K562 (cell line): Measurements from ENCODE around the gene POLD1. TPM values are rescaled to one million over a fixed set of nuclear protein-coding genes. Genes with fewer than 3 reads are reported as not detected.
A peak's percentile ranks its signal among the peaks of the same experiment; 100 is the strongest.

Source experiments
- ATAC-seq: fragments of 200-7000 bp; cut with Tn5 transposase; 3 replicates; pipeline ENCODE4 v1.9.1; 2020; ENCODE audit warnings: moderate library complexity
- BruUV-seq: library from RNA; stranded (reverse); fragments of 400-500 nt; replicated peaks from 2 replicates; lab custom pipeline; 2021; lab: Mats Ljungman, UMichigan
- CTCF ChIA-PET: fragments of 300-600 bp; formaldehyde crosslinking; extraction: SDS; loops from one replicate; lab custom pipeline; 2021; ENCODE audit warnings: low intra/inter-chr PET ratio; lab: Yijun Ruan, JAX
- POLR2A ChIA-PET: fragments of 300-600, 350-650 bp; sonication (Branson Sonifier 250); formaldehyde crosslinking; extraction: SDS; loops from one replicate; lab custom pipeline; 2021; ENCODE audit warnings: antibody characterized with exemption, inconsistent platforms; lab: Yijun Ruan, JAX
- DNase-seq, 4 experiments: peaks; one replicate each; pipeline versions ENCODE4 v3.0.0 to v3.0.0-alpha.2; 2011 to 2018; ENCODE audit warnings: low spot score in 3 of 4, mixed read lengths in 3 of 4; ENCODE audit errors: extremely low read depth in 1 of 4
- FAIRE-seq: peaks from 2 replicates; lab custom pipeline; 2011; peaks lifted over from hg19 to GRCh38; lab: Jason Lieb, UNC
- H2AFZ ChIP-seq: 2 replicates; pipeline ENCODE4 v1.6.0; 2011; ENCODE audit warnings: low read depth, low read length, control low read depth, inconsistent platforms
- H3K27ac ChIP-seq: fragments of 200-600 bp; 3 replicates; pipeline ENCODE4 v1.8.0; 2011; ENCODE audit warnings: low read depth, mild to moderate bottlenecking, control low read depth, inconsistent platforms, low read length, moderate library complexity, mixed read lengths; ENCODE audit errors: extremely low read depth
- H3K27me3 ChIP-seq, 2 experiments: fragments of 300-600 bp in 1 of 2; 2 replicates in 1 of 2; 3 replicates in 1 of 2; pipeline versions ENCODE4 v1.6.0 to v1.8.0; 2011; ENCODE audit warnings: inconsistent platforms in 2 of 2, low read length in 2 of 2, mild to moderate bottlenecking in 1 of 2, mixed read lengths in 1 of 2, moderate library complexity in 1 of 2; ENCODE audit not compliant: control insufficient read depth in 2 of 2, insufficient read depth in 2 of 2
- H3K36me3 ChIP-seq: fragments of 300-600 bp; 3 replicates; pipeline ENCODE4 v1.8.0; 2011; ENCODE audit warnings: mild to moderate bottlenecking, low read length, inconsistent platforms; ENCODE audit not compliant: control insufficient read depth, insufficient read depth
- H3K4me1 ChIP-seq, 2 experiments: fragments of 200-600 bp in 1 of 2; replicated peaks in 1 of 2; 2 replicates in 1 of 2; 3 replicates in 1 of 2; pipeline versions ENCODE4 v1.5.1 to v1.8.0; 2011; ENCODE audit warnings: inconsistent platforms in 2 of 2, low read length in 2 of 2, mild to moderate bottlenecking in 1 of 2, mixed read lengths in 1 of 2, moderate library complexity in 1 of 2; ENCODE audit not compliant: control insufficient read depth in 2 of 2, insufficient read depth in 2 of 2
- H3K4me2 ChIP-seq: 2 replicates; pipeline ENCODE4 v1.6.1; 2011; ENCODE audit warnings: low read length, control low read depth, inconsistent platforms, mixed read lengths; ENCODE audit not compliant: insufficient read depth
- H3K4me3 ChIP-seq: fragments of 200-600 bp; sonication (generic), shearing (Covaris generic); 2 replicates; pipeline ENCODE4 v1.5.1; 2016; ENCODE audit warnings: control low read depth, inconsistent platforms
- H3K79me2 ChIP-seq: fragments of 200-600 bp; 3 replicates; pipeline ENCODE4 v1.8.0; 2011; ENCODE audit warnings: low read length, inconsistent platforms; ENCODE audit not compliant: control insufficient read depth, insufficient read depth
- H3K9ac ChIP-seq, 2 experiments: 2 replicates each; pipeline versions ENCODE4 v1.6.0 to v1.6.1; 2011; ENCODE audit warnings: low read depth in 2 of 2, low read length in 2 of 2, control low read depth in 1 of 2, inconsistent platforms in 1 of 2, mild to moderate bottlenecking in 1 of 2, mixed read lengths in 1 of 2; ENCODE audit not compliant: insufficient read depth in 1 of 2
- H3K9me1 ChIP-seq: one replicate; pipeline ENCODE4 v1.6.0; 2011; ENCODE audit warnings: inconsistent platforms, mild to moderate bottlenecking, low read length, moderate library complexity; ENCODE audit not compliant: control insufficient read depth, insufficient read depth
- H3K9me3 ChIP-seq: replicated peaks from 2 replicates; pipeline ENCODE4 v1.5.1; 2011; ENCODE audit warnings: low read depth, low read length, inconsistent platforms; ENCODE audit not compliant: control insufficient read depth, insufficient read depth
- H4K20me1 ChIP-seq: replicated peaks from 2 replicates; pipeline ENCODE4 v1.6.1; 2011; ENCODE audit warnings: low read length, inconsistent platforms, mixed read lengths; ENCODE audit not compliant: control insufficient read depth, insufficient read depth
- CREBBP ChIP-seq: IDR thresholded peaks from one replicate; pipeline ENCODE4 v1.6.1; 2012; ENCODE audit warnings: low read depth, mild to moderate bottlenecking, control low read depth, inconsistent platforms, low read length
- HCFC1 ChIP-seq: IDR thresholded peaks from 2 replicates; pipeline ENCODE4 v1.6.1; 2012; ENCODE audit warnings: low read depth, low read length, improper control_type of control experiment
- HDAC1 ChIP-seq, 2 experiments: fragments of 450-650 bp; IDR thresholded peaks; 2 replicates each; pipeline ENCODE4 v1.6.1; 2016 to 2017; ENCODE audit warnings: inconsistent platforms in 1 of 2, mild to moderate bottlenecking in 1 of 2, moderate library complexity in 1 of 2
- HNRNPK ChIP-seq: fragments of 200-400 bp; formaldehyde crosslinking; IDR thresholded peaks from one replicate; pipeline ENCODE4 v1.6.1; 2018; ENCODE audit warnings: mild to moderate bottlenecking, low read depth, low read length; ENCODE audit not compliant: poor library complexity, severe bottlenecking
- KDM1A ChIP-seq, 2 experiments: fragments of 450-650 bp; IDR thresholded peaks; 2 replicates each; pipeline ENCODE4 v1.6.1; 2016; ENCODE audit warnings: mild to moderate bottlenecking in 2 of 2
- NFXL1 ChIP-seq: fragments of 450-650 bp; formaldehyde crosslinking; IDR thresholded peaks from 2 replicates; pipeline ENCODE4 v1.4.0; 2021; ENCODE audit warnings: mild to moderate bottlenecking
- SPI1 ChIP-seq: IDR thresholded peaks from 2 replicates; pipeline ENCODE4 v1.6.1; 2011; ENCODE audit warnings: low read depth, low read length, control low read depth, borderline replicate concordance
- TRIM24 ChIP-seq, 2 experiments: fragments of 450-650 bp; IDR thresholded peaks; 2 replicates each; pipeline ENCODE4 v1.6.1; 2016
- ZBTB1 ChIP-seq: sonication (generic); formaldehyde crosslinking; IDR thresholded peaks from 2 replicates; pipeline ENCODE4 v1.8.1; 2023; ENCODE audit warnings: missing genetic modification reagents, low read depth, mild to moderate bottlenecking, borderline replicate concordance
- ZBTB17 ChIP-seq: fragments of 450-650 bp; formaldehyde crosslinking; IDR thresholded peaks from 2 replicates; pipeline ENCODE4 v1.4.0; 2020; ENCODE audit warnings: mild to moderate bottlenecking
- ZNF124 ChIP-seq: sonication (generic); formaldehyde crosslinking; IDR thresholded peaks from 2 replicates; pipeline ENCODE4 v1.8.1; 2022; ENCODE audit warnings: missing genetic modification reagents
- ZNF253 ChIP-seq: fragments of 250-450 bp; sonication (Bioruptor Pico); conservative IDR thresholded peaks from 2 replicates; pipeline ENCODE4 v1.6.1; 2021; ENCODE audit warnings: mild to moderate bottlenecking
- WGBS: fragments of 100-300 bp; shearing (Covaris generic); methylation state at CpG from one replicate; pipeline ENCODE4 v1.1.6; 2016; ENCODE audit warnings: low coverage, mixed read lengths; ENCODE audit not compliant: insufficient coverage; ENCODE audit errors: missing lambda C conversion rate; 5-methylcytosine and 5-hydroxymethylcytosine counted together
- in situ Hi-C: fragments of 300-500 bp; cut with MboI; formaldehyde crosslinking; loops from 4 replicates; pipeline ENCODE4 v1.15.0; 2018; ENCODE audit warnings: inconsistent platforms, mixed read lengths
- intact Hi-C: fragments of 100-400 bp; cut with micrococcal nuclease; formaldehyde crosslinking; loops from 2 replicates; pipeline ENCODE4 v1.14.2; 2022
- polyA plus RNA-seq, 8 experiments: library from polyadenylated mRNA; depleted of rRNA in 4 of 8; stranded (reverse) in 5 of 8; unstranded in 3 of 8; fragments of >200 nt; fragmentation: Nextera tagmentation in 2 of 8; fragmentation: Illumina TruSeq in 1 of 8; extraction: Ambion mirVana in 2 of 8; extraction: Trizol in 1 of 8; gene quantifications; 2 replicates each; pipeline versions ENCODE4 v1.2.1 to v1.2.3, GENCODE V29; 2011 to 2014; ENCODE audit warnings: inconsistent platforms in 1 of 8, missing spikeins in 1 of 8
- total RNA-seq, 7 experiments: library from RNA; depleted of rRNA in 6 of 7; stranded (reverse); fragments of >200 nt in 6 of 7; fragmentation: Illumina TruSeq in 2 of 7; extraction: Trizol in 2 of 7; gene quantifications; 2 replicates each; pipeline versions ENCODE4 v1.2.1 to v1.2.3, GENCODE V29; 2011 to 2021; ENCODE audit warnings: low replicate concordance in 1 of 7
- TF ChIP-seq, protein P1 (sequence below), 2 experiments: fragments of 450-650 bp; conservative IDR thresholded peaks; 2 replicates each; pipeline ENCODE4 v1.6.1; 2017; ENCODE audit warnings: mild to moderate bottlenecking in 2 of 2, moderate library complexity in 2 of 2
- TF ChIP-seq, protein P2 (sequence below): fragments of 250-450 bp; sonication (Bioruptor Pico); IDR thresholded peaks from 2 replicates; pipeline ENCODE4 v1.5.0; 2021; ENCODE audit warnings: mild to moderate bottlenecking, moderate library complexity
- TF ChIP-seq, protein P3 (sequence below): sonication (generic); formaldehyde crosslinking; IDR thresholded peaks from 2 replicates; pipeline ENCODE4 v1.8.0; 2022; ENCODE audit warnings: mild to moderate bottlenecking, missing genetic modification reagents

Gene POLD1
- total and polyA plus RNA-seq, 9 of the 15 experiments (the other 6 are each of a cell fraction or from before 2014, with no cell fraction given), result 1.3 to 312 (median 47.8) TPM

DNA sequence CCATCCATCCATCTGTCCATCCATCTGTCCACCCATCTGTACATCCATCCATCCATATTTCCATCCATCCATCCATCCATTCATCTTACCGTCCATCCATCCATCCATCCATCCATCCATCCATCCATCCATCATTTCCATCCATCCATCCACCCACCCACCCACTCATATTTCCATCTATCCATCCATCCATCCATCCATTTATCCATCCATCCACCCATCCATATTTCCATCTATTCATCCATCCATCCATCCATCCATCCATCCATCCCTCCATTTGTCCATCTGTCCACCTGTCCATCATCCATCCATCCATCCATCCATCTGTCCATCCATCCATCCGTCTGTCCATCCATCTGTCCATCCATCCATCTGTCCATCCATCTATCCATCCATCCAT is 71.8 kb downstream of the POLD1 start:
- H3K9me3 ChIP-seq, result no peaks in the 10 kb centered on the region
- ATAC-seq (no peak), DNase-seq (no peak), FAIRE-seq (no peak)
- no peaks in the 10 kb centered on the region for H3K36me3 ChIP-seq
- ChIA-PET CTCF (no interaction called here), POLR2A (no interaction called here)
- intact Hi-C loops (no loop called here), in situ Hi-C loops (no loop called here)
- H4K20me1 ChIP-seq, result no peaks in the 10 kb centered on the region
- H2AFZ ChIP-seq, result no peak overlapping the region
- no TSS peak for BruUV-seq
- H3K4me2 ChIP-seq, result no peak overlapping the region
- H3K9ac ChIP-seq, result no peak overlapping the region
- H3K27me3 ChIP-seq, result peaks cover 6 to 18% of the 10 kb centered on the region in 2 experiments; a peak in 4 of 5 replicates
- 0% methylated on average over 2 of the region's 2 CpGs for WGBS
- no peak overlapping the region for H3K27ac ChIP-seq
- peaks cover 0 to 18% of the 10 kb centered on the region in 2 experiments; a peak in 2 of 5 replicates for H3K4me1 ChIP-seq
- H3K79me2 ChIP-seq, result no peaks in the 10 kb centered on the region
- no peak overlapping the region for H3K4me3 ChIP-seq
- H3K9me1 ChIP-seq, result no peaks in the 10 kb centered on the region
- TF ChIP-seq CREBBP (peak; percentile 78), SPI1 (no peak), KDM1A (IDR thresholded peaks at IDR 0.05) (peak in 1 of 2 experiments; percentile 53; a peak in 2 of 4 replicates), ZNF253 (CRISPR knock-in tag) (no peak), ZNF124 (no peak), ZBTB1 (CRISPR knock-in tag) (no peak), HNRNPK (no peak), NFXL1 (no peak), HDAC1 (IDR thresholded peaks at IDR 0.05) (0 out of 4 replicates have a peak, but pooled peaks of 1 of the 2 experiments have one; percentile 43), HCFC1 (no peak), ZBTB17 (CRISPR knock-in tag) (no peak), TRIM24 (IDR thresholded peaks at IDR 0.05) (no peak)
- TF ChIP-seq, protein P1, sequence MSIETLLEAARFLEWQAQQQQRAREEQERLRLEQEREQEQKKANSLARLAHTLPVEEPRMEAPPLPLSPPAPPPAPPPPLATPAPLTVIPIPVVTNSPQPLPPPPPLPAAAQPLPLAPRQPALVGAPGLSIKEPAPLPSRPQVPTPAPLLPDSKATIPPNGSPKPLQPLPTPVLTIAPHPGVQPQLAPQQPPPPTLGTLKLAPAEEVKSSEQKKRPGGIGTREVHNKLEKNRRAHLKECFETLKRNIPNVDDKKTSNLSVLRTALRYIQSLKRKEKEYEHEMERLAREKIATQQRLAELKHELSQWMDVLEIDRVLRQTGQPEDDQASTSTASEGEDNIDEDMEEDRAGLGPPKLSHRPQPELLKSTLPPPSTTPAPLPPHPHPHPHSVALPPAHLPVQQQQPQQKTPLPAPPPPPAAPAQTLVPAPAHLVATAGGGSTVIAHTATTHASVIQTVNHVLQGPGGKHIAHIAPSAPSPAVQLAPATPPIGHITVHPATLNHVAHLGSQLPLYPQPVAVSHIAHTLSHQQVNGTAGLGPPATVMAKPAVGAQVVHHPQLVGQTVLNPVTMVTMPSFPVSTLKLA (conservative IDR thresholded peaks at IDR 0.05), result no peak
- TF ChIP-seq, protein P2, sequence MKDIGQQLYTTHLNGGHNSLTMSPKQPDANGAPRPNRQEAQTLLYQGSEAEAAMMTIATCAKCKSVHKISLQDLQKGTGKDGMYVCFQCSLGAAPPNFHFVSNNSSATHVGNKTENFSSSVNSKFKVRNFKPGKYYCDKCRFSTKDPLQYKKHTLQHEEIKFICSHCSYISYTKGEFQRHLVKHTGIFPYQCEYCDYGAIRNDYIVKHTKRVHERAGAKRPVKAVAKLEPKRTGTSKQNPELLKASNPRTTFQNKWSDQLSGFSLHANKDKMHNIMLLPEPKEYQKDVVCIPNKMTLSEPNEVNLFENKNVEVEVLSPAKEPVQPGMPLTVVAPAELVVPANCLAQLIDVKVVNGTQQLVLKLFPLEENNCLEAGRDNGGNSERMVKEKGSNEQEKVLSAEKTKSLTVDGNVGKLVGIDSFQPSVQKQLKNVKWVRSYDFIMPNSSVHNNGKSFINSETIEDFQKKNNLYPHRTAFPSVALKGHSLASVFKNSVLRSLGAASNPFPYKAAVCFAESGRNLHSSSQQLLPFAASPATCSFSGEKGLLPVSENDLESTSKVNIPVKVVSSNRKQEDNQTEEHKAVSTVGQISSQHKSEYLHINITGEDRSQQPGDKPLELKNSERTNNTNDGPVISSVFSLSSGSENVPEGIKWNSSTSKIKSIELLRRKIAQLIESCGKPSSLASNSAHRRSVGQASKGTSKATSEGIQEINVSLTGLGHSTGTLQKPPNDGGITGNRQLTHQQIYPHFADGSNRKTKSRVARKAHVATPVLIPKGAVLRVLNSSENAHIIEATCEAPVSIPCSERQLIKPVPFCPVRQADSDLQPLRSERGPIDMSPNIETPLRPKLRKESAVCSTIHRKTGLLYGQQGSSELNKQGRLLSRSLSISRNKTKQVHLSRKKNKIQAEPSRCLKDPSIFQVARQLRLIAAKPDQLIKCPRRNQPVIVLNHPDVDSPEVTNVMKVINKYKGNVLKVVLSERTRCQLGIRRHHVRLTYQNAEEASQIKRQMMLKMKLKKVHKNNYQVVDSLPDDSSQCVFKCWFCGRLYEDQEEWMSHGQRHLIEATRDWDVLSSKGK (CRISPR knock-in tag), result no peak
- TF ChIP-seq, protein P3, sequence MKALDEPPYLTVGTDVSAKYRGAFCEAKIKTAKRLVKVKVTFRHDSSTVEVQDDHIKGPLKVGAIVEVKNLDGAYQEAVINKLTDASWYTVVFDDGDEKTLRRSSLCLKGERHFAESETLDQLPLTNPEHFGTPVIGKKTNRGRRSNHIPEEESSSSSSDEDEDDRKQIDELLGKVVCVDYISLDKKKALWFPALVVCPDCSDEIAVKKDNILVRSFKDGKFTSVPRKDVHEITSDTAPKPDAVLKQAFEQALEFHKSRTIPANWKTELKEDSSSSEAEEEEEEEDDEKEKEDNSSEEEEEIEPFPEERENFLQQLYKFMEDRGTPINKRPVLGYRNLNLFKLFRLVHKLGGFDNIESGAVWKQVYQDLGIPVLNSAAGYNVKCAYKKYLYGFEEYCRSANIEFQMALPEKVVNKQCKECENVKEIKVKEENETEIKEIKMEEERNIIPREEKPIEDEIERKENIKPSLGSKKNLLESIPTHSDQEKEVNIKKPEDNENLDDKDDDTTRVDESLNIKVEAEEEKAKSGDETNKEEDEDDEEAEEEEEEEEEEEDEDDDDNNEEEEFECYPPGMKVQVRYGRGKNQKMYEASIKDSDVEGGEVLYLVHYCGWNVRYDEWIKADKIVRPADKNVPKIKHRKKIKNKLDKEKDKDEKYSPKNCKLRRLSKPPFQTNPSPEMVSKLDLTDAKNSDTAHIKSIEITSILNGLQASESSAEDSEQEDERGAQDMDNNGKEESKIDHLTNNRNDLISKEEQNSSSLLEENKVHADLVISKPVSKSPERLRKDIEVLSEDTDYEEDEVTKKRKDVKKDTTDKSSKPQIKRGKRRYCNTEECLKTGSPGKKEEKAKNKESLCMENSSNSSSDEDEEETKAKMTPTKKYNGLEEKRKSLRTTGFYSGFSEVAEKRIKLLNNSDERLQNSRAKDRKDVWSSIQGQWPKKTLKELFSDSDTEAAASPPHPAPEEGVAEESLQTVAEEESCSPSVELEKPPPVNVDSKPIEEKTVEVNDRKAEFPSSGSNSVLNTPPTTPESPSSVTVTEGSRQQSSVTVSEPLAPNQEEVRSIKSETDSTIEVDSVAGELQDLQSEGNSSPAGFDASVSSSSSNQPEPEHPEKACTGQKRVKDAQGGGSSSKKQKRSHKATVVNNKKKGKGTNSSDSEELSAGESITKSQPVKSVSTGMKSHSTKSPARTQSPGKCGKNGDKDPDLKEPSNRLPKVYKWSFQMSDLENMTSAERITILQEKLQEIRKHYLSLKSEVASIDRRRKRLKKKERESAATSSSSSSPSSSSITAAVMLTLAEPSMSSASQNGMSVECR (CRISPR knock-in tag), result no peak
